ENCODE data around the gene UBAC2. TPM values are rescaled to one million over a fixed set of nuclear protein-coding genes. Genes with fewer than 3 reads are reported as not detected.
A peak's percentile ranks its signal among the peaks of the same experiment; 100 is the strongest.

Gene UBAC2
- total and polyA plus RNA-seq, 2 of the 8 experiments (the other 6 are each of a cell fraction or from before 2014, with no cell fraction given) = 75.9 to 76.9 TPM

DNA sequence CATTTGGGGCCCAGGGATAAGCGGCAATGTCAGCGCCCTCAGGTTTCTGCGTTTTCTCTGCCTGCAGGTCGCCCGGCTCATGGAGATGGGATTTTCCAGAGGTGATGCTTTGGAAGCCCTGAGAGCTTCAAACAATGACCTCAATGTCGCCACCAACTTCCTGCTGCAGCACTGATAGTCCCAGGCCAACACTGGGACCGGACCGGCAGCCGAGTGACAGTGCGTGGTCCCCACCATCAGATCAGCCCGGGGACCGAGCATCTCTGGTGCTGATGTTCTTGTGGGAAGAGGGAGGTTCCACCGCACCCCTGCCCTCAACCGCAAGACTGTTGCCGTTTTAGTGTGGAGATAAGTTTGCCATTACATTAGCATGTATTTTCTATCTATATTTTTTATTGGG is 184.5 kb downstream of the UBAC2 start:
- Histone ChIP-seq H3K4me2 (ENCODE audit: insufficient read depth in 1 of 2, low read depth in 2 of 2, low read length in 2 of 2) (no peak overlapping the region), H3K9me3 (ENCODE audit: insufficient read depth in 2 of 2, low read depth in 1 of 2, low read length in 1 of 2) (no peaks in the 10 kb centered on the region), H2BK12ac (ENCODE audit: low read depth, low read length) (no peak overlapping the region), H3K27ac (ENCODE audit: low read depth, low read length) (no peak overlapping the region), H3K14ac (ENCODE audit: insufficient read length) (no peak overlapping the region), H3K18ac (ENCODE audit: extremely low read depth, low read length) (no peak overlapping the region), H2BK120ac (replicated peaks; ENCODE audit: low read depth, low read length) (no peak overlapping the region), H3K23me2 (ENCODE audit: low read depth, low read length) (no peaks in the 10 kb centered on the region), H4K5ac (ENCODE audit: insufficient read length, low read depth, low read length) (no peak overlapping the region), H2AK5ac (ENCODE audit: low read depth, low read length) (no peak overlapping the region), H2BK5ac (ENCODE audit: low read depth, low read length) (no peak overlapping the region), H3K23ac (ENCODE audit: insufficient read length) (no peak overlapping the region), H3K27me3 (replicated peaks in 1 of 4; ENCODE audit: control insufficient read depth in 3 of 4, extremely low read depth in 1 of 4, insufficient read depth in 3 of 4, low read length in 3 of 4) (no peaks in the 10 kb centered on the region), H3K79me2 (ENCODE audit: control insufficient read depth in 1 of 2, insufficient read depth in 2 of 2, low read length in 2 of 2) (no peaks in the 10 kb centered on the region), H3K36me3 (ENCODE audit: control insufficient read depth in 2 of 4, insufficient read depth in 4 of 4, low read length in 3 of 4) (peaks cover 0 to 5% (median 0%) of the 10 kb centered on the region in 4 experiments; a peak in 1 of 8 replicates), H2BK20ac (ENCODE audit: low read length) (no peak overlapping the region), H4K20me1 (replicated peaks in 1 of 2; ENCODE audit: control insufficient read depth in 1 of 2, insufficient read depth in 2 of 2, low read length in 2 of 2) (no peaks in the 10 kb centered on the region), H3K4me1 (replicated peaks in 1 of 4; ENCODE audit: control insufficient read depth in 3 of 4, insufficient read depth in 4 of 4, low read length in 3 of 4) (peaks cover 2 to 14% (median 3%) of the 10 kb centered on the region in 4 experiments; a peak in 4 of 7 replicates), H4K91ac (replicated peaks; ENCODE audit: insufficient read length, low read length) (no peak overlapping the region), H2BK15ac (ENCODE audit: low read length) (no peak overlapping the region), H3K56ac (replicated peaks; ENCODE audit: insufficient read length, low read depth, low read length) (no peak overlapping the region), H3K9ac (replicated peaks in 1 of 4; ENCODE audit: extremely low read depth in 1 of 4, low read depth in 3 of 4, low read length in 3 of 4) (no peak overlapping the region), H3K4me3 (ENCODE audit: extremely low read depth in 1 of 4, insufficient read depth in 2 of 4, low read depth in 3 of 4, low read length in 4 of 4) (no peak overlapping the region), H2AFZ (ENCODE audit: low read length) (no peak overlapping the region), H3K4ac (replicated peaks; ENCODE audit: insufficient read length, low read depth, low read length) (no peak overlapping the region), H4K8ac (ENCODE audit: extremely low read depth, insufficient read depth, low read length) (no peak overlapping the region), H3K79me1 (ENCODE audit: low read depth, low read length) (no peaks in the 10 kb centered on the region)
- WGBS, 2 experiments (ENCODE audit: extremely low coverage in 1 of 2, insufficient coverage in 1 of 2, insufficient read length in 1 of 2, insufficient replicate concordance in 2 of 2, low coverage in 1 of 2, low lambda C conversion rate in 2 of 2, missing lambda C conversion rate in 1 of 2) = 94% methylated on average over 15 of the region's 15 CpGs; no CpG with 5 or more reads in 1 of the 2 experiments
- ChIA-PET CTCF (ENCODE audit: partially characterized antibody) (interaction anchor here (1.5 to 16.2 kb wide), 4 partner anchors 10 to 209 kb away, joined by 4 to 227 read pairs (median 18); no protein-coding TSS in a partner anchor), POLR2A (ENCODE audit: partially characterized antibody) (no interaction called here)
- FAIRE-seq (no peak), DNase-seq (ENCODE audit: low read depth in 1 of 2, low spot score in 2 of 2) (peak in 1 of 2 experiments; percentile 37)
- TF ChIP-seq MAFK (IDR thresholded peaks at IDR 0.05; ENCODE audit: low read depth, low read length) (no peak), ATF2 (IDR thresholded peaks at IDR 0.05; ENCODE audit: low read length) (no peak), RFX5 (IDR thresholded peaks at IDR 0.05; ENCODE audit: borderline replicate concordance, low read depth, low read length) (no peak)
